Hematopoietic multipotent progenitor cell treated with erythropoietin and hydrocortisone succinate and interleukin-3 and kit ligand, for 4 days (in vitro differentiated cells): Measurements from ENCODE around the gene PRSS38.

ENCODE experiments used
- DNase-seq: peaks from one replicate; pipeline ENCODE4 v3.0.0-alpha.2; 2015

The PRSS38 gene

GRCh38 chr1:227815468-227816409 lies at the start of gene PRSS38:
Gene PRSS38, plus strand, starts transcription at chr1:227815675. Its CDS starts 42 bp downstream, at chr1:227815717.
- no peak for DNase-seq

- DNase-seq: peak; percentile 65
These were observed 49.4 kb upstream of the PRSS38 start for GRCh38 chr1:227766015-227766634.

- DNase-seq: peak; percentile 40
These were observed 48.7 kb upstream of the PRSS38 start for GRCh38 chr1:227766653-227767277.

GRCh38 chr1:227767401-227768124 lies 47.9 kb upstream of the PRSS38 start:
- DNase-seq: no peak

GRCh38 chr1:227768125-227768439 lies 47.4 kb upstream of the PRSS38 start:
- DNase-seq: no peak

GRCh38 chr1:227768640-227769039 lies 46.8 kb upstream of the PRSS38 start:
- no peak for DNase-seq

- no peak for DNase-seq
These were observed 46.2 kb upstream of the PRSS38 start for GRCh38 chr1:227769047-227769935.

GRCh38 chr1:227769936-227770494 lies 45.5 kb upstream of the PRSS38 start:
- DNase-seq: no peak

- no peak for DNase-seq
These were observed 44.7 kb upstream of the PRSS38 start for GRCh38 chr1:227770812-227771211.

GRCh38 chr1:227771326-227771725 lies 44.1 kb upstream of the PRSS38 start:
- DNase-seq: no peak

- DNase-seq: no peak
These were observed 43.7 kb upstream of the PRSS38 start for GRCh38 chr1:227771771-227772170.

- no peak for DNase-seq
These were observed 41.9 kb upstream of the PRSS38 start for GRCh38 chr1:227773558-227773957.

- no peak for DNase-seq
These were observed 41.3 kb upstream of the PRSS38 start for GRCh38 chr1:227774051-227774731.

- DNase-seq: no peak
These were observed 40.4 kb upstream of the PRSS38 start for GRCh38 chr1:227774821-227775661.

GRCh38 chr1:227775841-227776240 lies 39.6 kb upstream of the PRSS38 start:
- no peak for DNase-seq

GRCh38 chr1:227776331-227776771 lies 39.1 kb upstream of the PRSS38 start:
- no peak for DNase-seq

GRCh38 chr1:227777156-227777555 lies 38.3 kb upstream of the PRSS38 start:
- DNase-seq: no peak

GRCh38 chr1:227777646-227778045 lies 37.8 kb upstream of the PRSS38 start:
- DNase-seq: no peak

- no peak for DNase-seq
These were observed 37.0 kb upstream of the PRSS38 start for GRCh38 chr1:227778401-227778947.

GRCh38 chr1:227779021-227779441 lies 36.4 kb upstream of the PRSS38 start:
- DNase-seq: no peak
